IMR-90 (cell line): ENCODE results near the gene RPH3AL. TPM values are rescaled to one million over a fixed set of nuclear protein-coding genes. Genes with fewer than 3 reads are reported as not detected.

ENCODE experiments used
- ATAC-seq: fragments of 200-7000 bp; cut with Tn5 transposase; 2 replicates; pipeline ENCODE4 v1.9.1; 2020; ENCODE audit warnings: low read depth, mild to moderate bottlenecking, moderate library complexity
- BruUV-seq: library from RNA; stranded (reverse); fragments of 400-500 nt; replicated peaks from 2 replicates; lab custom pipeline; 2021; lab: Mats Ljungman, UMichigan
- CTCF ChIA-PET: fragments of 300-600 bp; formaldehyde crosslinking; extraction: SDS; loops from one replicate; lab custom pipeline; 2021; ENCODE audit warnings: antibody characterized with exemption; lab: Yijun Ruan, JAX
- POLR2A ChIA-PET: fragments of 300-600 bp; sonication (Branson Sonifier 250); formaldehyde crosslinking; loops from one replicate; lab custom pipeline; 2022; ENCODE audit warnings: antibody characterized with exemption; ENCODE audit not compliant: unreplicated experiment; lab: Charles Lee
- DNase-seq: peaks from one replicate; pipeline ENCODE4 v3.0.0; 2013
- H2AFZ ChIP-seq: replicated peaks from 2 replicates; pipeline ENCODE3; 2013; ENCODE audit warnings: low read length, mild to moderate bottlenecking; ENCODE audit not compliant: poor library complexity
- H2AK5ac ChIP-seq: 2 replicates; pipeline ENCODE4 v1.6.1; 2013; ENCODE audit warnings: low read depth, low read length, inconsistent platforms
- H2AK9ac ChIP-seq: replicated peaks from 2 replicates; pipeline ENCODE3; 2013; ENCODE audit warnings: mild to moderate bottlenecking, low read depth, low read length, moderate library complexity; ENCODE audit not compliant: poor library complexity
- H2BK120ac ChIP-seq: 2 replicates; pipeline ENCODE4 v1.6.1; 2013; ENCODE audit warnings: low read depth, low read length, inconsistent platforms
- H2BK15ac ChIP-seq: 3 replicates; pipeline ENCODE4 v1.6.1; 2013; ENCODE audit warnings: low read depth, low read length, inconsistent platforms
- H2BK20ac ChIP-seq: 2 replicates; pipeline ENCODE4 v1.6.1; 2013; ENCODE audit warnings: low read depth, mild to moderate bottlenecking, inconsistent platforms, low read length, moderate library complexity
- H2BK5ac ChIP-seq: 2 replicates; pipeline ENCODE4 v1.6.1; 2013; ENCODE audit warnings: mild to moderate bottlenecking, low read depth, low read length, inconsistent platforms; ENCODE audit not compliant: poor library complexity, severe bottlenecking
- H3K14ac ChIP-seq: replicated peaks from 2 replicates; pipeline ENCODE4 v1.6.1; 2013; ENCODE audit warnings: low read depth, low read length, inconsistent platforms
- H3K18ac ChIP-seq: 2 replicates; pipeline ENCODE4 v1.6.1; 2013; ENCODE audit warnings: low read depth, low read length, control low read depth
- H3K23ac ChIP-seq: 2 replicates; pipeline ENCODE4 v1.6.1; 2013; ENCODE audit warnings: low read depth, low read length, inconsistent platforms
- H3K27ac ChIP-seq: 2 replicates; pipeline ENCODE4 v1.5.1; 2013; ENCODE audit warnings: mild to moderate bottlenecking, control low read depth, low read length; ENCODE audit not compliant: insufficient read depth
- H3K27me3 ChIP-seq: 2 replicates; pipeline ENCODE4 v1.6.1; 2013; ENCODE audit warnings: low read length; ENCODE audit not compliant: control insufficient read depth, insufficient read depth
- H3K36me3 ChIP-seq: 2 replicates; pipeline ENCODE4 v1.6.1; 2013; ENCODE audit warnings: low read length, mixed read lengths; ENCODE audit not compliant: control insufficient read depth, insufficient read depth
- H3K4ac ChIP-seq: 2 replicates; pipeline ENCODE4 v1.6.1; 2013; ENCODE audit warnings: low read depth, low read length, inconsistent platforms
- H3K4me1 ChIP-seq: 2 replicates; pipeline ENCODE4 v1.6.1; 2013; ENCODE audit warnings: low read length, mixed read lengths; ENCODE audit not compliant: control insufficient read depth, insufficient read depth
- H3K4me2 ChIP-seq: 2 replicates; pipeline ENCODE4 v1.6.1; 2013; ENCODE audit warnings: low read depth, mild to moderate bottlenecking, control low read depth, low read length, moderate library complexity
- H3K4me3 ChIP-seq: 2 replicates; pipeline ENCODE4 v1.5.1; 2013; ENCODE audit warnings: low read depth, mild to moderate bottlenecking, control low read depth, low read length, moderate library complexity; ENCODE audit not compliant: insufficient read depth
- H3K56ac ChIP-seq: 2 replicates; pipeline ENCODE4 v1.6.1; 2013; ENCODE audit warnings: low read length, inconsistent platforms; ENCODE audit not compliant: insufficient read depth; ENCODE audit errors: extremely low read depth
- H3K79me1 ChIP-seq, 2 experiments: 2 replicates each; pipeline ENCODE4 v1.6.1; 2013; ENCODE audit warnings: low read length in 2 of 2, inconsistent platforms in 1 of 2, low read depth in 1 of 2
- H3K9ac ChIP-seq: 2 replicates; pipeline ENCODE4 v1.6.1; 2013; ENCODE audit warnings: low read depth, low read length, control low read depth
- H3K9me1 ChIP-seq: 2 replicates; pipeline ENCODE4 v1.6.1; 2013; ENCODE audit warnings: low read length, inconsistent platforms; ENCODE audit not compliant: insufficient read depth
- H3K9me3 ChIP-seq: 2 replicates; pipeline ENCODE4 v1.6.1; 2013; ENCODE audit warnings: low read length; ENCODE audit not compliant: control insufficient read depth, insufficient read depth
- H4K20me1 ChIP-seq: 2 replicates; pipeline ENCODE4 v1.6.1; 2013; ENCODE audit warnings: low read length, inconsistent platforms; ENCODE audit not compliant: insufficient read depth
- H4K5ac ChIP-seq: 2 replicates; pipeline ENCODE4 v1.6.1; 2013; ENCODE audit warnings: mild to moderate bottlenecking, low read depth, low read length, control low read depth
- H4K8ac ChIP-seq, 2 experiments: 2 replicates each; pipeline ENCODE4 v1.6.1; 2013; ENCODE audit warnings: low read depth in 2 of 2, low read length in 2 of 2, control low read depth in 1 of 2, inconsistent platforms in 1 of 2
- H4K91ac ChIP-seq: 2 replicates; pipeline ENCODE4 v1.6.1; 2013; ENCODE audit warnings: low read depth, low read length, inconsistent platforms; ENCODE audit not compliant: insufficient read depth
- CEBPB ChIP-seq: IDR thresholded peaks from 2 replicates; pipeline ENCODE4 v1.6.1; 2012; ENCODE audit warnings: low read depth, low read length, improper control_type of control experiment
- CHD1 ChIP-seq: IDR thresholded peaks from 2 replicates; pipeline ENCODE4 v1.6.1; 2012; ENCODE audit warnings: low read depth, low read length, improper control_type of control experiment
- FOS ChIP-seq: fragments of 150-350 bp; IDR thresholded peaks from 2 replicates; pipeline ENCODE4 v1.6.1; 2016; ENCODE audit warnings: low read depth, low read length
- MXI1 ChIP-seq: IDR thresholded peaks from 2 replicates; pipeline ENCODE4 v1.6.1; 2012; ENCODE audit warnings: low read depth, mild to moderate bottlenecking, low read length, moderate library complexity, borderline replicate concordance
- NFE2L2 ChIP-seq: fragments of 150-350 bp; IDR thresholded peaks from 2 replicates; pipeline ENCODE4 v1.6.1; 2016; ENCODE audit warnings: low read depth, mild to moderate bottlenecking, low read length
- RAD21 ChIP-seq: IDR thresholded peaks from 2 replicates; pipeline ENCODE4 v1.6.1; 2012; ENCODE audit warnings: low read length, improper control_type of control experiment
- RCOR1 ChIP-seq: IDR thresholded peaks from 2 replicates; pipeline ENCODE4 v1.6.1; 2012; ENCODE audit warnings: mild to moderate bottlenecking, low read length, improper control_type of control experiment; ENCODE audit not compliant: insufficient replicate concordance
- RFX5 ChIP-seq: IDR thresholded peaks from 2 replicates; pipeline ENCODE4 v1.8.0; 2012; ENCODE audit warnings: low read depth, mild to moderate bottlenecking, low read length, moderate library complexity
- SMC3 ChIP-seq: fragments of 150-350 bp; IDR thresholded peaks from 2 replicates; pipeline ENCODE4 v1.6.1; 2016; ENCODE audit warnings: low read depth, mild to moderate bottlenecking, antibody characterized with exemption, low read length, moderate library complexity
- WGBS, 2 experiments: methylation state at CpG; one replicate each; pipeline versions ENCODE4 v1.1.5 to v1.1.7; 2013; ENCODE audit warnings: missing lambda C conversion rate in 2 of 2; ENCODE audit not compliant: insufficient read length in 1 of 2; ENCODE audit errors: extremely low coverage in 2 of 2; 5-methylcytosine and 5-hydroxymethylcytosine counted together
- dilution Hi-C: fragments of 300-500 bp; cut with HindIII; formaldehyde crosslinking; loops from one replicate; pipeline ENCODE4 v1.14.3; 2018; ENCODE audit warnings: low sequenced_read_pairs; ENCODE audit not compliant: unreplicated experiment
- in situ Hi-C: fragments of 300-500 bp; cut with MboI; formaldehyde crosslinking; loops from 3 replicates; pipeline ENCODE4 v1.14.3; 2019; ENCODE audit warnings: low sequenced_read_pairs, inconsistent platforms, mixed read lengths
- intact Hi-C: fragments of 100-400 bp; cut with micrococcal nuclease; formaldehyde crosslinking; loops from 2 replicates; pipeline ENCODE4 v1.10.0; 2022
- polyA plus RNA-seq, 3 experiments: library from polyadenylated mRNA; depleted of rRNA; stranded (reverse); fragments of >200 nt; gene quantifications; 2 replicates each; pipeline ENCODE4 v1.2.3, GENCODE V29; 2012; ENCODE audit warnings: low replicate concordance in 1 of 3
- total RNA-seq: library from RNA; depleted of rRNA; stranded (reverse); fragments of >200 nt; gene quantifications from 2 replicates; pipeline ENCODE4 v1.2.3, GENCODE V29; 2012
- TF ChIP-seq, protein P1 (sequence below): fragments of 150-350 bp; IDR thresholded peaks from 2 replicates; pipeline ENCODE4 v1.6.1; 2016; ENCODE audit warnings: low read depth, mild to moderate bottlenecking, low read length, moderate library complexity, borderline replicate concordance

RPH3AL gene
- total and polyA plus RNA-seq, 2 of the 4 experiments (the other 2 are of a cell fraction), result 1.8 to 2.5 TPM

DNA sequence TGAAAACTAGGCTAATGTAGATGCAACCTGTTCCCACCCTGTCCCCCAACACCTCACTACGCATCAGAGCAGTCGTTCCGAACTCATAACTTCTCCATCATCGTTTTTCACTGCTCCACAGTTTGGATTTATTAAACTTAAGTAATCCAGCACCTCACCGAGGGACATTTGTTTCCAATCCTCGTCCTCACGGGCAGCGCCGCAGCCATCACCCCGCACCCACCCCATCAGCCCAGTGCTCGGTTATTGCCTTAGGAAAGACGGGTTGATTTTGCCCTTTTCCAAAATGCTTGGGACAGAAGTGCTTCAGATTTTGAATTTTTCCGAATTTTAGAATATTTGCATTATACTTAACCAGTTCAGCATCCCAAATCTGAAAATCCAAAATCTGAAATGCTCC, 100.2 kb downstream of the RPH3AL start:
- no peak overlapping the region for H3K56ac ChIP-seq
- dilution Hi-C loops, result no loop called here
- no peak overlapping the region for H2AK5ac ChIP-seq
- H3K9me3 ChIP-seq, result peaks cover 2% of the 10 kb centered on the region; the same call in 1 of the 2 replicates
- H2BK20ac ChIP-seq, result no peak overlapping the region
- TF ChIP-seq RAD21 (no peak), CHD1 (no peak), MXI1 (no peak), NFE2L2 (no peak), CEBPB (no peak), SMC3 (no peak), RCOR1 (no peak), RFX5 (no peak), FOS (no peak)
- TF ChIP-seq, protein P1, sequence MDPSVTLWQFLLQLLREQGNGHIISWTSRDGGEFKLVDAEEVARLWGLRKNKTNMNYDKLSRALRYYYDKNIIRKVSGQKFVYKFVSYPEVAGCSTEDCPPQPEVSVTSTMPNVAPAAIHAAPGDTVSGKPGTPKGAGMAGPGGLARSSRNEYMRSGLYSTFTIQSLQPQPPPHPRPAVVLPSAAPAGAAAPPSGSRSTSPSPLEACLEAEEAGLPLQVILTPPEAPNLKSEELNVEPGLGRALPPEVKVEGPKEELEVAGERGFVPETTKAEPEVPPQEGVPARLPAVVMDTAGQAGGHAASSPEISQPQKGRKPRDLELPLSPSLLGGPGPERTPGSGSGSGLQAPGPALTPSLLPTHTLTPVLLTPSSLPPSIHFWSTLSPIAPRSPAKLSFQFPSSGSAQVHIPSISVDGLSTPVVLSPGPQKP, result no peak
- DNase-seq (no peak), ATAC-seq (no peak)
- no peak overlapping the region for H4K8ac ChIP-seq
- no peak overlapping the region for H3K27ac ChIP-seq
- H2AFZ ChIP-seq, result no peak overlapping the region
- H3K4me1 ChIP-seq, result no peaks in the 10 kb centered on the region
- H3K9ac ChIP-seq, result no peak overlapping the region
- H3K79me1 ChIP-seq, result no peaks in the 10 kb centered on the region
- WGBS, 2 experiments, result 69% methylated on average over 11 of the region's 13 CpGs; no CpG with 5 or more reads in 1 of the 2 experiments
- no peak overlapping the region for H3K4me3 ChIP-seq
- POLR2A ChIA-PET, result no interaction called here
- H3K23ac ChIP-seq, result no peak overlapping the region
- H3K36me3 ChIP-seq, result no peaks in the 10 kb centered on the region
- H3K9me1 ChIP-seq, result no peaks in the 10 kb centered on the region
- no peak overlapping the region for H4K5ac ChIP-seq
- H2AK9ac ChIP-seq, result no peak overlapping the region
- no peaks in the 10 kb centered on the region; the same call in 1 of the 2 replicates for H3K27me3 ChIP-seq
- no TSS peak for BruUV-seq
- H3K14ac ChIP-seq, result no peak overlapping the region
- H3K18ac ChIP-seq, result no peak overlapping the region
- in situ Hi-C loops, result no loop called here
- intact Hi-C loops, result no loop called here
- H2BK5ac ChIP-seq, result no peak overlapping the region
- H3K4ac ChIP-seq, result no peak overlapping the region
- CTCF ChIA-PET, result no interaction called here
- H2BK120ac ChIP-seq, result no peak overlapping the region
- H3K4me2 ChIP-seq, result no peak overlapping the region
- H4K91ac ChIP-seq, result no peak overlapping the region
- no peaks in the 10 kb centered on the region for H4K20me1 ChIP-seq
- H2BK15ac ChIP-seq, result no peak overlapping the region
